GM12892 (cell line): ENCODE results near the gene FBXL15.

Experiments used
- POLR2A ChIP-seq: IDR thresholded peaks from 2 replicates; pipeline ENCODE4 v1.6.1; 2011; ENCODE audit warnings: low read depth, low read length, control low read depth
- TAF1 ChIP-seq: IDR thresholded peaks from 2 replicates; pipeline ENCODE4 v1.6.1; 2011; ENCODE audit warnings: low read depth, mild to moderate bottlenecking, control low read depth, low read length, borderline replicate concordance

DNA sequence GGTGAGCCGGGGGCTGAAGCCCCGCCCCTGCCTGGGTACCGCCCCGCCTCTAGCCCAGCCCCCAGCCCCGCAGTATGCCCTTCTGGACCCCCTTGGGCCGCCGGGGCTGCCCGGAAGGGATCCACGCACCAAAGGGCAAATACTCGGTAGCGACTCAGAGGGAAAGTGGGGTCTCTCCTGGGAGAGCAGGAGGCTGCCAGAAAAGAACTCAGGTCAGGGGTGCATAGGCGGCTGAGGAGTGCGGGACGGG, 796 bp downstream of the FBXL15 start:
- TF ChIP-seq TAF1 (no peak), POLR2A (no peak)
